ENCODE data around the gene INAFM2. TPM values are rescaled to one million over a fixed set of nuclear protein-coding genes. Genes with fewer than 3 reads are reported as not detected.

The INAFM2 gene
- total and polyA plus RNA-seq, 10 of the 15 experiments (the other 5 are each of a cell fraction or from before 2014, with no cell fraction given): 0.75 to 8.1 (median 3.9) TPM

DNA sequence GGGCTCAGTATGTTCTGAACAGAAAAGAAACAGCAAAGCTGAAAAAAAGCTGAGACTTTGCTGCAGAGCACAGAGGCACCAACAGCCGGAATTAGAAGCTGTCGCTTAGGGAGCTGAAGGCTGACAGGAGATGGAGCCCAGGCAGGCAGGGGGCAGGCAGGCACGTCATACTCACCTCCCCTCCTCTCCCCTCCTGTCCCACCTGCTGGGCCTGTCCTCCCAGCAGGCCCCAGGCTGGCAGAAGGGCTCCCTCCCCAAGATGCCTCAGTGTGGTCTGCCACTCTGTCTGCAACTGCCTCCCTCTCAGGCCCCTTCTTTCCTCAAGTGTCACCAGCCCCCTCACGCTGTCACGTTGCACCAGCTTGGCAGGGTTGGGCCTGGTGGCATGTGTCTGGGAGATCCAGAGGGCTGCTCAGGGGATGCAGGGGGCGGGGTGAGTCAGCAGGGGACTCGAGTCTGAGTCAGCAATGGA lies 37.4 kb upstream of the INAFM2 start (continued):
- TF ChIP-seq, protein P1, sequence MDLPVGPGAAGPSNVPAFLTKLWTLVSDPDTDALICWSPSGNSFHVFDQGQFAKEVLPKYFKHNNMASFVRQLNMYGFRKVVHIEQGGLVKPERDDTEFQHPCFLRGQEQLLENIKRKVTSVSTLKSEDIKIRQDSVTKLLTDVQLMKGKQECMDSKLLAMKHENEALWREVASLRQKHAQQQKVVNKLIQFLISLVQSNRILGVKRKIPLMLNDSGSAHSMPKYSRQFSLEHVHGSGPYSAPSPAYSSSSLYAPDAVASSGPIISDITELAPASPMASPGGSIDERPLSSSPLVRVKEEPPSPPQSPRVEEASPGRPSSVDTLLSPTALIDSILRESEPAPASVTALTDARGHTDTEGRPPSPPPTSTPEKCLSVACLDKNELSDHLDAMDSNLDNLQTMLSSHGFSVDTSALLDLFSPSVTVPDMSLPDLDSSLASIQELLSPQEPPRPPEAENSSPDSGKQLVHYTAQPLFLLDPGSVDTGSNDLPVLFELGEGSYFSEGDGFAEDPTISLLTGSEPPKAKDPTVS (IDR thresholded peaks at IDR 0.05; ENCODE audit: low read depth, low read length): no peak
- TF ChIP-seq TCF12 (IDR thresholded peaks at IDR 0.05; ENCODE audit: low read depth, low read length) (no peak), JUND (IDR thresholded peaks at IDR 0.05; ENCODE audit: low read depth, low read length) (no peak)

DNA sequence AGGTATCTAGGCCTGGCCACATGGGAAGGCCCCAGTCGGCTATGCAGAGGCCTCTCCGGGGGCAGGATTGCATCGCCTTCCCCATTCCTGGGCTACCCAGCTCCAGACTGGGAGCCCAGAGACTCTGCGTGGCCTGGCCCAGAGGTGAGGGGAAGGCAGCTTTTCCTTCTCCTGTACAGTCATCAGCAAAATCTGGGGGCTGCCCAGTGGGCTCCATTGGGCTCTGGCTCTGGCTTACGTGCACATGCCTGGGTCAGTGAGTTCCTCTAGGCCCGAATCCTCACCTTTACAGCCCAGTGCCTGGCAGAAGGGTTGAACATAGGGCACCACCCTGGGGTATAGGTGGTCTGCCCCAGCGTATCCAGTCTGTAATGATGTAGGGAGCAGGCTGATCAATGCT lies 36.7 kb upstream of the INAFM2 start:
- Histone ChIP-seq H3K4me3 (no peak overlapping the region), H3K36me3 (ENCODE audit: control insufficient read depth in 2 of 2, insufficient read depth in 2 of 2, low read length in 1 of 2) (no peaks in the 10 kb centered on the region), H3K27me3 (replicated peaks in 1 of 2; ENCODE audit: control insufficient read depth in 2 of 2, insufficient read depth in 2 of 2, low read length in 1 of 2) (peaks cover 3 to 9% of the 10 kb centered on the region in 2 experiments; a peak in 3 of 4 replicates), H3K79me2 (ENCODE audit: control insufficient read depth, insufficient read depth, low read length) (no peaks in the 10 kb centered on the region), H4K20me1 (ENCODE audit: control insufficient read depth, insufficient read depth) (no peaks in the 10 kb centered on the region), H3K4me2 (ENCODE audit: control insufficient read depth, insufficient read depth) (no peak overlapping the region), H2AFZ (ENCODE audit: control insufficient read depth, low read depth, low read length) (no peak overlapping the region), H3K4me1 (ENCODE audit: control insufficient read depth, insufficient read depth, low read length) (peaks cover 5% of the 10 kb centered on the region; the same call in 1 of the 2 replicates), H3K27ac (ENCODE audit: control insufficient read depth, insufficient read depth) (no peak overlapping the region), H3K9ac (ENCODE audit: control insufficient read depth, insufficient read depth, low read length) (no peak overlapping the region), H3K9me3 (replicated peaks; ENCODE audit: control insufficient read depth, insufficient read depth, low read length) (no peaks in the 10 kb centered on the region; the same call in 2 of the 3 replicates)
- intact Hi-C loops (cut with micrococcal nuclease; ENCODE audit: unreplicated experiment) (no loop called here), in situ Hi-C loops (cut with MboI) (no loop called here)
- RAD21 ChIA-PET (ENCODE audit: unreplicated experiment): no interaction called here
- WGBS (ENCODE audit: insufficient coverage, insufficient replicate concordance, low lambda C conversion rate, missing lambda C conversion rate): 32% methylated on average over 7 of the region's 7 CpGs
- SMC1A ChIA-PET (ENCODE audit: uncharacterized antibody, unreplicated experiment): interaction anchor here (1.2 kb wide), 1 partner anchor 8 kb away, joined by 3 read pairs; no protein-coding TSS in a partner anchor
- CTCF ChIA-PET: no interaction called here
- TF ChIP-seq, protein P2, sequence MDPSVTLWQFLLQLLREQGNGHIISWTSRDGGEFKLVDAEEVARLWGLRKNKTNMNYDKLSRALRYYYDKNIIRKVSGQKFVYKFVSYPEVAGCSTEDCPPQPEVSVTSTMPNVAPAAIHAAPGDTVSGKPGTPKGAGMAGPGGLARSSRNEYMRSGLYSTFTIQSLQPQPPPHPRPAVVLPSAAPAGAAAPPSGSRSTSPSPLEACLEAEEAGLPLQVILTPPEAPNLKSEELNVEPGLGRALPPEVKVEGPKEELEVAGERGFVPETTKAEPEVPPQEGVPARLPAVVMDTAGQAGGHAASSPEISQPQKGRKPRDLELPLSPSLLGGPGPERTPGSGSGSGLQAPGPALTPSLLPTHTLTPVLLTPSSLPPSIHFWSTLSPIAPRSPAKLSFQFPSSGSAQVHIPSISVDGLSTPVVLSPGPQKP (IDR thresholded peaks at IDR 0.05; ENCODE audit: low read depth, low read length): no peak
- TF ChIP-seq, protein P3, sequence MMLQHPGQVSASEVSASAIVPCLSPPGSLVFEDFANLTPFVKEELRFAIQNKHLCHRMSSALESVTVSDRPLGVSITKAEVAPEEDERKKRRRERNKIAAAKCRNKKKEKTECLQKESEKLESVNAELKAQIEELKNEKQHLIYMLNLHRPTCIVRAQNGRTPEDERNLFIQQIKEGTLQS (IDR thresholded peaks at IDR 0.05; ENCODE audit: borderline replicate concordance, extremely low read depth, low read depth, low read length): no peak
- TF ChIP-seq SIX5 (IDR thresholded peaks at IDR 0.05; ENCODE audit: low read depth, low read length, severe bottlenecking): no peak
- no peak for TF ChIP-seq NFIC (IDR thresholded peaks at IDR 0.05; ENCODE audit: low read depth, low read length)
- no peak for TF ChIP-seq MXI1 (IDR thresholded peaks at IDR 0.05; ENCODE audit: low read depth, low read length)
- no peak for TF ChIP-seq CBX5 (IDR thresholded peaks at IDR 0.05; ENCODE audit: low read depth)
- TF ChIP-seq CBX3 (IDR thresholded peaks at IDR 0.05; ENCODE audit: borderline replicate concordance, low read depth): no peak
- no peak for TF ChIP-seq NR2C1 (IDR thresholded peaks at IDR 0.05)
- no peak for TF ChIP-seq RFX5 (IDR thresholded peaks at IDR 0.05; ENCODE audit: low read depth, low read length)
- POLR2A ChIA-PET: no interaction called here
- DNase-seq (ENCODE audit: low read depth, low spot score) (no peak), FAIRE-seq (no peak), ATAC-seq (no peak)
- no TSS peak for BruUV-seq (replicated peaks)
